Esophagus muscularis mucosa (tissue), 4 donors: ENCODE measurements around the gene FANCD2. TPM values are rescaled to one million over a fixed set of nuclear protein-coding genes. Genes with fewer than 3 reads are reported as not detected.
"Not testable (repeated sequence)": the region's sequence is repeated elsewhere in the genome, so short reads cannot be mapped to it uniquely, and the experiment has no call there.

Experiments
- DNase-seq: peaks from one replicate; pipeline ENCODE4 v3.0.0-alpha.2; 2017; ENCODE audit errors: extremely low spot score
- H3K27ac ChIP-seq, 4 donors: fragments of 200-600 bp; sonication (generic); replicated peaks in 1 of 4; 1 replicate in 3 of 4; 2 replicates in 1 of 4; pipeline ENCODE4 v1.5.1; 2016 to 2019; ENCODE audit warnings: mild to moderate bottlenecking in 1 of 4
- H3K27me3 ChIP-seq, 4 donors: fragments of 200-600 bp; sonication (generic); one replicate each; pipeline versions ENCODE4 v1.5.1 to v1.6.0; 2016 to 2019
- H3K36me3 ChIP-seq, 4 donors: fragments of 200-600 bp; sonication (generic); one replicate each; pipeline ENCODE4 v1.5.1; 2016 to 2019
- H3K4me1 ChIP-seq, 4 donors: fragments of 200-600 bp; sonication (generic); one replicate each; pipeline ENCODE4 v1.5.1; 2016 to 2019
- H3K4me3 ChIP-seq, 4 donors: fragments of 200-600 bp; sonication (generic); 1 replicate in 2 of 4; 2 replicates in 2 of 4; pipeline ENCODE4 v1.5.1; 2016 to 2019; ENCODE audit warnings: mild to moderate bottlenecking in 4 of 4, moderate library complexity in 1 of 4
- H3K9me3 ChIP-seq, 4 donors: fragments of 200-600 bp; sonication (generic); 1 replicate in 3 of 4; 2 replicates in 1 of 4; pipeline ENCODE4 v1.5.1; 2016 to 2019
- CTCF ChIP-seq, 3 experiments: fragments of 200-600 bp in 2 of 3; fragments of 450-650 bp in 1 of 3; sonication (generic) in 2 of 3; IDR thresholded peaks; one replicate each; pipeline ENCODE4 v1.5.1; 2017 to 2019; ENCODE audit warnings: antibody characterized with exemption in 3 of 3, mild to moderate bottlenecking in 2 of 3, moderate library complexity in 1 of 3
- EP300 ChIP-seq: sonication (generic); formaldehyde crosslinking; IDR thresholded peaks from one replicate; pipeline ENCODE4 v1.6.1; 2017; ENCODE audit warnings: antibody characterized with exemption
- POLR2A ChIP-seq: fragments of 450-650 bp; IDR thresholded peaks from one replicate; pipeline ENCODE4 v1.6.1; 2017; ENCODE audit warnings: antibody characterized with exemption, moderate library complexity, mild to moderate bottlenecking, low read depth
- POLR2AphosphoS5 ChIP-seq, 2 donors: sonication (generic); formaldehyde crosslinking; IDR thresholded peaks; one replicate each; pipeline ENCODE4 v1.6.1; 2017; ENCODE audit warnings: antibody characterized with exemption in 2 of 2
- WGBS: methylation state at CpG from one replicate; pipeline ENCODE4 v1.1.5; 2018; 5-methylcytosine and 5-hydroxymethylcytosine counted together
- intact Hi-C: fragments of 100-400 bp; cut with DNase I; formaldehyde crosslinking; loops from one replicate; pipeline ENCODE4 v1.15.1; 2023
- total RNA-seq, 4 donors: library from RNA; depleted of rRNA; stranded (reverse); fragments of >200 nt; gene quantifications; one replicate each; pipeline versions ENCODE4 v1.1.0 to v1.2.1, GENCODE V29; 2016

The FANCD2 gene
- total RNA-seq, 4 donors from 2014 or later = 0.52 to 2.3 (median 1.1) TPM

- Histone ChIP-seq H3K27ac (no peak overlapping the region), H3K27me3 (no peaks in the 10 kb centered on the region), H3K9me3 (no peaks in the 10 kb centered on the region), H3K4me1 (peaks cover 21 to 37% (median 30%) of the 10 kb centered on the region in 4 donors), H3K36me3 (peaks cover 23 to 49% (median 47%) of the 10 kb centered on the region in 4 donors), H3K4me3 (no peak overlapping the region)
- TF ChIP-seq POLR2AphosphoS5 (IDR thresholded peaks at IDR 0.05) (no peak), EP300 (no peak), CTCF (IDR thresholded peaks at IDR 0.05) (no peak), POLR2A (no peak)
- 77% methylated on average over 8 of the region's 8 CpGs for WGBS
- intact Hi-C loops = loop anchor here (5.0 kb wide), 1 partner anchor 224 kb away; the partner anchor contains the start of gene TATDN2
- DNase-seq = no peak
Measured at GRCh38 chr3:10023587-10024310, 2.5 kb upstream of the FANCD2 start.

- intact Hi-C loops = loop anchor here (5.0 kb wide), 3 partner anchors 48 to 93 kb away; partner anchors contain the start of genes BRK1 and CRELD1
- no peak for DNase-seq
- Histone ChIP-seq H3K27me3 (no peaks in the 10 kb centered on the region), H3K36me3 (peaks cover 19 to 35% (median 32%) of the 10 kb centered on the region in 4 donors), H3K9me3 (no peaks in the 10 kb centered on the region), H3K4me3 (peak overlapping the region; percentile 81 to 86 (median 83)), H3K27ac (peak overlapping the region; percentile 65 to 89 (median 80)), H3K4me1 (peaks cover 21 to 37% (median 30%) of the 10 kb centered on the region in 4 donors)
- 41% methylated on average over 14 of the region's 19 CpGs for WGBS
- TF ChIP-seq POLR2AphosphoS5 (IDR thresholded peaks at IDR 0.05) = no peak
- no peak for TF ChIP-seq CTCF (IDR thresholded peaks at IDR 0.05)
- no peak for TF ChIP-seq EP300
- TF ChIP-seq POLR2A = no peak
Measured at GRCh38 chr3:10025205-10026083, 793 bp upstream of the FANCD2 start.

- Histone ChIP-seq H3K36me3 (peaks cover 0 to 4% (median 0%) of the 10 kb centered on the region in 4 donors), H3K9me3 (no peaks in the 10 kb centered on the region), H3K27ac (no peak overlapping the region), H3K4me1 (no peaks in the 10 kb centered on the region), H3K27me3 (no peaks in the 10 kb centered on the region), H3K4me3 (no peak overlapping the region)
- TF ChIP-seq EP300 = no peak
- intact Hi-C loops = no loop called here
- WGBS = 95% methylated on average over 5 of the region's 5 CpGs
- DNase-seq = no peak
Measured at GRCh38 chr3:10041034-10041433, 14.8 kb downstream of the FANCD2 start.

- Histone ChIP-seq H3K27ac (no peak overlapping the region), H3K4me1 (no peaks in the 10 kb centered on the region), H3K27me3 (no peaks in the 10 kb centered on the region), H3K36me3 (no peaks in the 10 kb centered on the region), H3K9me3 (no peaks in the 10 kb centered on the region), H3K4me3 (no peak overlapping the region)
- TF ChIP-seq POLR2A (no peak), POLR2AphosphoS5 (IDR thresholded peaks at IDR 0.05) (no peak), CTCF (IDR thresholded peaks at IDR 0.05) (no peak), EP300 (no peak)
- intact Hi-C loops = no loop called here
- 74% methylated on average over 2 of the region's 2 CpGs for WGBS
- DNase-seq = no peak
Measured at GRCh38 chr3:10047876-10048275, 21.6 kb downstream of the FANCD2 start.

- H3K36me3 ChIP-seq, H3K27ac ChIP-seq: not testable (repeated sequence)
Measured at GRCh38 chr3:10053054-10053453, 26.8 kb downstream of the FANCD2 start.

More at GRCh38 chr3:10053054-10053453, 26.8 kb downstream of the FANCD2 start:
- H3K4me1 ChIP-seq, H3K27me3 ChIP-seq, DNase-seq, H3K4me3 ChIP-seq, H3K9me3 ChIP-seq, intact Hi-C loops: not testable (repeated sequence)
- 98% methylated on average over 5 of the region's 6 CpGs for WGBS
